Stimulated activated CD8-positive, alpha-beta memory T cell treated with anti-CD3 and anti-CD28 coated beads, Interleukin-15, amount 100 ng/mL, for 4 hours (primary cell): Measurements from ENCODE around the gene CCDC116.
A peak's percentile ranks its signal among the peaks of the same experiment; 100 is the strongest.
"Not testable (repeated sequence)": the region's sequence is repeated elsewhere in the genome, so short reads cannot be mapped to it uniquely, and the experiment has no call there.

Experiments used
- DNase-seq, 2 donors: peaks; one replicate each; pipeline ENCODE4 v3.0.0-alpha.2; 2020; ENCODE audit warnings: low read depth in 2 of 2

CCDC116 gene

GRCh38 chr22:21632237-21632895, at the start of gene CCDC116:
Gene CCDC116 (plus strand): TSS chr22:21632760. CDS start chr22:21633182, 422 bp downstream.
- DNase-seq: peak; percentile 37 to 41

GRCh38 chr22:21582801-21583740, 49.5 kb upstream of the CCDC116 start:
- no peak for DNase-seq

GRCh38 chr22:21585389-21585788, 47.2 kb upstream of the CCDC116 start:
- no peak for DNase-seq

- DNase-seq: no peak
Observed at GRCh38 chr22:21587803-21588611, 44.6 kb upstream of the CCDC116 start.

GRCh38 chr22:21589396-21589795, 43.2 kb upstream of the CCDC116 start:
- DNase-seq: no peak

GRCh38 chr22:21590809-21591641, 41.5 kb upstream of the CCDC116 start:
- no peak for DNase-seq

GRCh38 chr22:21591695-21592094, 40.9 kb upstream of the CCDC116 start:
- DNase-seq: no peak

- no peak for DNase-seq
Observed at GRCh38 chr22:21592422-21592821, 40.1 kb upstream of the CCDC116 start.

GRCh38 chr22:21593406-21594232, 38.9 kb upstream of the CCDC116 start:
- DNase-seq: no peak

GRCh38 chr22:21594865-21595452, 37.6 kb upstream of the CCDC116 start:
- DNase-seq: no peak

- DNase-seq: not testable (repeated sequence)
Observed at GRCh38 chr22:21596356-21597135, 36.0 kb upstream of the CCDC116 start.

- DNase-seq: no peak
Observed at GRCh38 chr22:21598302-21598701, 34.3 kb upstream of the CCDC116 start.

- DNase-seq: no peak
Observed at GRCh38 chr22:21599053-21599893, 33.3 kb upstream of the CCDC116 start.

- DNase-seq: no peak
Observed at GRCh38 chr22:21602579-21602978, 30.0 kb upstream of the CCDC116 start.

GRCh38 chr22:21603973-21604372, 28.6 kb upstream of the CCDC116 start:
- DNase-seq: no peak

GRCh38 chr22:21605887-21606564, 26.5 kb upstream of the CCDC116 start:
- DNase-seq: no peak

- no peak for DNase-seq
Observed at GRCh38 chr22:21606775-21607174, 25.8 kb upstream of the CCDC116 start.
